ENCODE results near the gene KIAA0232. TPM values are rescaled to one million over a fixed set of nuclear protein-coding genes. Genes with fewer than 3 reads are reported as not detected.

The KIAA0232 gene
- total RNA-seq, 4 donors from 2014 or later: 19.2 to 52.1 (median 24.6) TPM

- H3K4me3 ChIP-seq (ENCODE audit: low read depth, poor library complexity, severe bottlenecking): no peak overlapping the region
- no peak for TF ChIP-seq POLR2A (IDR thresholded peaks at IDR 0.05)
- no peak for TF ChIP-seq CTCF (IDR thresholded peaks at IDR 0.05)
- intact Hi-C loops (cut with DNase I; ENCODE audit: low total_unique reads): no loop called here
- 30 to 55% methylated on average over 8 of the region's 8 CpGs for WGBS, 2 donors
- DNase-seq (ENCODE audit: low spot score in 2 of 2): no peak
These were observed 11.3 kb upstream of the KIAA0232 start for GRCh38 chr4:6771229-6771671.

GRCh38 chr4:6772223-6772928, 10.2 kb upstream of the KIAA0232 start:
- intact Hi-C loops (cut with DNase I; ENCODE audit: low total_unique reads): no loop called here
- H3K4me3 ChIP-seq (ENCODE audit: low read depth, poor library complexity, severe bottlenecking): no peak overlapping the region
- no peak for DNase-seq (ENCODE audit: low spot score in 2 of 2)
- 39 to 51% methylated on average over 10 of the region's 10 CpGs for WGBS, 2 donors
- TF ChIP-seq CTCF (IDR thresholded peaks at IDR 0.05) (no peak), POLR2A (IDR thresholded peaks at IDR 0.05) (no peak)

GRCh38 chr4:6773106-6773505, 9.4 kb upstream of the KIAA0232 start:
- 56% methylated on average over 6 of the region's 6 CpGs for WGBS, 2 donors
- TF ChIP-seq POLR2A (IDR thresholded peaks at IDR 0.05) (no peak), CTCF (IDR thresholded peaks at IDR 0.05) (no peak)
- DNase-seq (ENCODE audit: low spot score in 2 of 2): no peak
- intact Hi-C loops (cut with DNase I; ENCODE audit: low total_unique reads): no loop called here
- no peak overlapping the region for H3K4me3 ChIP-seq (ENCODE audit: low read depth, poor library complexity, severe bottlenecking)

GRCh38 chr4:6773616-6774540, 8.6 kb upstream of the KIAA0232 start:
- 89 to 93% methylated on average over 16 of the region's 16 CpGs for WGBS, 2 donors
- intact Hi-C loops (cut with DNase I; ENCODE audit: low total_unique reads): no loop called here
- no peak for DNase-seq (ENCODE audit: low spot score in 2 of 2)
- TF ChIP-seq CTCF (IDR thresholded peaks at IDR 0.05) (no peak), POLR2A (IDR thresholded peaks at IDR 0.05) (no peak)
- H3K4me3 ChIP-seq (ENCODE audit: low read depth, poor library complexity, severe bottlenecking): no peak overlapping the region

GRCh38 chr4:6775746-6776145, 6.8 kb upstream of the KIAA0232 start:
- intact Hi-C loops (cut with DNase I; ENCODE audit: low total_unique reads): no loop called here
- TF ChIP-seq POLR2A (IDR thresholded peaks at IDR 0.05) (no peak), CTCF (IDR thresholded peaks at IDR 0.05) (no peak)
- no peak for DNase-seq (ENCODE audit: low spot score in 2 of 2)
- 78 to 86% methylated on average over 7 of the region's 7 CpGs for WGBS, 2 donors
- no peak overlapping the region for H3K4me3 ChIP-seq (ENCODE audit: low read depth, poor library complexity, severe bottlenecking)
